EH (cell line): Measurements from ENCODE around the gene LRRC49.
"Not testable (repeated sequence)": the region's sequence is repeated elsewhere in the genome, so short reads cannot be mapped to it uniquely, and the experiment has no call there.

Source experiments
- DNase-seq: peaks from one replicate; pipeline ENCODE4 v3.0.0-alpha.2; 2015; ENCODE audit warnings: low read depth

Gene LRRC49

GRCh38 chr15:70867911-70868467 lies 24.6 kb upstream of the LRRC49 start:
- DNase-seq = peak; percentile 66

DNA sequence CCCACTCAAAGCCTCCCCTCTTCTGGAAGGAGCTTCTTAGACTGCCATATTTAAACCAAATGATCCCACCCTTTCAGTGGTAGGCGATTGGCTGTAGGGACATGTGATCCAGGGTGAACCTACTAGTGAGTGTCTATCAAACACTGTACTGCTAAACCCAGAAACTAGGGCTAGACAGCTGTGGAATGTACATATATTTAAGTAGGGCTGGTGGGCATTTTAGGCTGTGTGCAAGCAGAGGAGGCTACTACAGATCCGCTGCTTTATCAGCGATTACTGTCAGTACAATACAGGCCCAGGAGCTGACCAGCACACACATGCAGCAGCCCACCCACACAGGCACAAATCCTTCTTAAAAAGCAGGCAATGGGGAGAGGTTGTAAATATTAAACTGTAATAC lies 23.3 kb upstream of the LRRC49 start:
- no peak for DNase-seq

DNA sequence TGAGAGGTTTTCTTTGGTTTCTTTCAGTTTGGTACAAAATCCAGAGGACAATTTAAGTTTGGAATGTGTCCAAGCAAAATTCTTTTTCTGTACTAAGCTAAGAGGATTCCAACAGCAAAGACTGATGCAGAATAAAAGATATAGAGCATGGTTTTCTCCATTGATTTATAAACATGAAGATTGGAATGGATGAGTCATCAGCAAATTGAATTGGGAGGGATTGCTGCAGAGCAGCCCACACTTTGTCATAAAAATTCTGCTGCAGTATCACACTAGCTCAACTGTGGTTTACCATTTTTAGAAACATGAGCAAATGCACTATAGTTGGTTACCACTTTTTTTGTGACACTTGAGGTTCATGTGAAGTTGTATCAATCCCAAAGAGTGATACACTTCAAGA lies 22.6 kb upstream of the LRRC49 start:
- DNase-seq = peak; percentile 89

- not testable (repeated sequence) for DNase-seq
Observed at GRCh38 chr15:70871490-70871889, 21.1 kb upstream of the LRRC49 start.

- DNase-seq = no peak
Observed at GRCh38 chr15:70873232-70874054, 19.2 kb upstream of the LRRC49 start.

GRCh38 chr15:70875001-70875782 lies 17.4 kb upstream of the LRRC49 start:
- DNase-seq = peak; percentile 64

DNA sequence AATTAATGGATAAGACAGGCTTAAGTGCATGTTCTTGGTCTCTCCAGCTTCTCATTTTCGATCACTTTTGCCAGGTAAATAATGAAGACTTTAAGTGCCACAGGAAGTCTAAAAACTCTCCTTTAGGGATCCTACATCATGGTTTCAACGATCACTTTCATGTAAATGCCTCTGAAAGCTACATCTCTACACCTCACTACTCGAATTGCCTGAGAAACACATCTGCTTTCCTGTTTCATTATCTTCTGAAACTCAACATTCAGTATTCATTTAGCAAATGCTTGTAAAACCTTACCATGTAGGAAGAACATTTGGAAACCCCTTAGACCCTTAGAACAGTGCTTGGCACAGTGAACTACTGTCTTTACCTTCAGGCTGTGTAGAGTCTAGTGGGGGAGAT lies 16.6 kb upstream of the LRRC49 start:
- DNase-seq = no peak

DNA sequence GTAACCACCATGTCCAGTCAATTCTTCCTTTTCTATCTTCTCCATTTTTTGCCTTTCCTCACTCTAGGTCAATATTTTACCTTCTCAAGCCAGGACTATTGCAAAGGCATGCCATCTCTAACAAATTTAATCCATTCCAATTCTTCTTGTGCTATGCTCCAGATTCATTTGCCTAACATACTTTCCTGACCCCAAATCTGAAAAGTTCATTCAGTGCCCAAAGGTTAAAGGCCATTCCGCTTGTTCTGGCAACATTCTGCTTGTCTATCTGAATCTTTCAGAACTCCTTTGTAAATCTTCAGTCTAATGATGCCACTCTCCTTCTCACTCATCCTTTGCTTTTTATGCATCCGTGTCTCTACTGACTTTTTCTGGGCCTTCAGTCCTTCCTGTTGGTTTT lies 15.9 kb upstream of the LRRC49 start:
- DNase-seq = no peak

GRCh38 chr15:70879401-70879800 lies 13.2 kb upstream of the LRRC49 start:
- peak; percentile 82 for DNase-seq

DNA sequence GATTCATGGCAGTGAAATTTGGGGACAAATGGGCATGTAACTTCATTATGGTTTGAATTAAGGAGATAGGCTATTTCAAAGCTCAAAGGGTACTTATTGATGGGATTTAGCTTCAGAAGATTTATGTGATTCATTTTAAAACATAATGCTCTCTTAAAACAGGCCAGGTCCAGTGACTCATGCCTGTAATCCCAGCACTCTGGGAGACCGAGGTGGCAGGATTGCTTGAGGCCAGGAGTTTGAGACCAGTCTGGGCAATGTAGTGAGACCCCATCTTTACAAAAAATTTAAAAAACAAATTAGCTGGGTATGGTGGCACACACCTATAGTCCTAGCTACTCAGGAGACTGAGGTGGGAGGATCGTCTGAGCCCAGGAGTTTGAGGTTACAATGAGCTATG lies 11.8 kb upstream of the LRRC49 start:
- no peak for DNase-seq

DNA sequence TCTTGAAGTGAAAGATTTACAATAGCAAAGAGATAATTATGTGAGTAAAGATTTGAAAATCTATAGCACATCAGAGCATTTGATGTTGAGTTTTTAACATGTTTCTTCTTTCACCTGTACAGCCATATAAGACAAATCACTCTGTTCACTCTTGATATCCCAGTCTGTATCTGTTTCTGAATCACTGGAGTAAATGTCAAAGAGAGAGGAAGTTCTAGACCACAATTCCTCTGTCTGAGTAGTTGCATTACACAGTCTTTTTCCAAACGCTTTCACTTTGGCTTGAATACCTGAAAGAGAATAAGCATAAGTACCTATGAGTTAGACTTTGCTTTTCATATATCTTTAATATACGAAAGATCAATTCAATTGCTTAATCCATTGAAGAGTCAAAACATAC lies 10.3 kb upstream of the LRRC49 start:
- DNase-seq = no peak

- peak; percentile 81 for DNase-seq
Observed at GRCh38 chr15:70892912-70893560, 410 bp downstream of the LRRC49 start.

- peak; percentile 92 for DNase-seq
Observed at GRCh38 chr15:70902107-70902506, 9.5 kb downstream of the LRRC49 start.

GRCh38 chr15:70906842-70907241 lies 14.2 kb downstream of the LRRC49 start:
- peak; percentile 82 for DNase-seq

- no peak for DNase-seq
Observed at GRCh38 chr15:70907784-70908471, 15.3 kb downstream of the LRRC49 start.

- no peak for DNase-seq
Observed at GRCh38 chr15:70910958-70911357, 18.3 kb downstream of the LRRC49 start.

DNA sequence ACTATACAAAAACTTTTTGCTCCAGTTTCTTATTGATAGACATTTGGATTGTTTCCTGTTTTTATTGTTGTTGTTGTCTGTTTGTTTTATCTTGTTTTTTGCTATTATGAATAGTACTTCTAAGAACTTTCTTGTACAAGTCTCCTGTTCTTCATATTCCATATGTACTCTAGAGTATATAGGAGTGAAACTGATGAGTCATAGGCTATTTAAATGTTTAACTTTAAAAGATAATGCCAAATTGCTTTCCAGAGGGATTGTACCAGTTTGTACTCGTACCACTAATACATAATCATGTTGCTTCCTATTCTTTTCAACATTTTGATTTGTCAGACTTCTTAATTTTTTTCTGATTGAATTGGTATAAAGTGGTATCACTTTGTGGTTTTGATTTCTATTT lies 19.6 kb downstream of the LRRC49 start:
- no peak for DNase-seq

- no peak for DNase-seq
Observed at GRCh38 chr15:70916531-70916930, 23.9 kb downstream of the LRRC49 start.

DNA sequence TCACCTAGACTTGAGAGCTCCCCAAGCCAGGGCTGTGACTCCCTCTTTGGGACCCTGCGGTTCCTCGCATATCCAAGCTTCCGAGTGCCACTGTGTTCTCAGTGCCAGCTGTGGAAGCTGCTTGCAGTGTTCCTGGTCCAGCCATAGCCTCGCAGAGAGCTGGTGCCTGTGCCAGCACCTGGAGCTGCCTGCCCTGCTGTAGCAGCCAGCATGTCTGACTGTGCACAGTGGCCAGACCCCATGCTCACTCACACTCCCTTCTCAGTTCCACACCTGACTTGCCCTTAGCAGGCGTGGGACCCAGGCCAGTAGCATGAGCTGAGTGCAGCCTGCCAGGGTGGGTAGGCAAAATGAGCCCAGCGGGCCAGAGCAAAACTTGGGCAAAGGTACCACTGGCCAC lies 25.3 kb downstream of the LRRC49 start:
- no peak for DNase-seq

- no peak for DNase-seq
Observed at GRCh38 chr15:70920981-70921696, 28.5 kb downstream of the LRRC49 start.

DNA sequence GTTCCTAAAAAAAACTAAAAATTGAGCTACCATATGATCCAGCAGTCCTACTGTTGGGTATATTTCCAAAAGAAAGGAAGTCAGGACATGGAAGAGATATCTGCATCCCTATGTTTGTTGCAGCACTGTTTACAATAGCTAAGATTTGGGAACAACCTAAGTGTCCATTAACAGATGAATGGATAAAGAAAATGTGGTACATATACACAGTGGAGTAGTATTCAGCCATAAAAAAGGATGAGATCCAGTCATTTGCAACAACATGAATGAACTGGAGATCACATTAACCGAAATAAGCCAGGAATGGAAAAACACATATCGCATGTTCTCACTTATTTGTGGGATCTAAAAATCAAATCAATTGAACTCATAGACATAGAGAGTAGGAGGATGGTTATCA lies 29.5 kb downstream of the LRRC49 start:
- DNase-seq = no peak
